HG03175 (cell line): ENCODE results near the gene GLIS1.
"Not testable (repeated sequence)": the region's sequence is repeated elsewhere in the genome, so short reads cannot be mapped to it uniquely, and the experiment has no call there.

Source experiments
- ATAC-seq: cut with Tn5 transposase; IDR thresholded peaks from one replicate; pipeline ENCODE4 v1.9.1; 2021; ENCODE audit warnings: mild to moderate bottlenecking, moderate library complexity; ENCODE audit not compliant: unreplicated experiment

The GLIS1 gene

DNA sequence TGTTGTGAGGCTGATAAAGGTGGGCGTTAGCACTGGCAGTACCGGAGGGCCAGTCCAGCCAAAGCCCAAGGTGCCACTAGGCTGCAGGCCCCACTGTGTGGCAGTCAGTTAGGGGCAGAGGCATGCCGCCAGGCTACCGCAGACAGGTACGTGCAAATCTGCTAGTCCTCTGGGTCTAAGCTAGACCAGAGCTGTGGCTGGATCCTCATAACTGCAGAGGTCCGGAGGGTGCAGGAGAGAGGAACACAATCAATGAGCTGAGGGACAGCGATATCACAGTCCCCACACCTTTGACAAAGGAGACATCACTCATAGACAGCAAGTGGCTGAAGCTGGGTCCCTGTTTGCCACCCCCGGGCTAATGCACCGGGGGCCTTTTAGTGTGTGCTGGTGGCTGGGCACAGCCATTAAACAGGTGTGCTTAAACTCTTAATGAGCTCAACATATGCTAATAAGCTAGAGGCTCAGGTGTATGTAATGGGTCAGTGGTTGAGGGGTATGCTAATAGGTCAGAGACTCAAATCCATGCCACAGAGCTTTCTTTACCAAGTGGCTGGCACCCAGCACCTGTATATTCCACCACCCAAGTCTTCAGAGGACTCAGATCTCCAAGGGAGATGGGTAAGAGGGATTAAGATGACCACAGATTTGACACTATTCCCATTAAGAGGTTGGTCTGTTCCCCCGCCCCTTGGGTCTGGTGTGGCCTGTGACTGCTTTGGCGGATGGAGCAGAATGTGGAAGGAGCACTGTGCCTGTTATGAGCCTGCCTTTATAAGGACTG, 82.0 kb downstream of the GLIS1 start:
- ATAC-seq, result no peak

DNA sequence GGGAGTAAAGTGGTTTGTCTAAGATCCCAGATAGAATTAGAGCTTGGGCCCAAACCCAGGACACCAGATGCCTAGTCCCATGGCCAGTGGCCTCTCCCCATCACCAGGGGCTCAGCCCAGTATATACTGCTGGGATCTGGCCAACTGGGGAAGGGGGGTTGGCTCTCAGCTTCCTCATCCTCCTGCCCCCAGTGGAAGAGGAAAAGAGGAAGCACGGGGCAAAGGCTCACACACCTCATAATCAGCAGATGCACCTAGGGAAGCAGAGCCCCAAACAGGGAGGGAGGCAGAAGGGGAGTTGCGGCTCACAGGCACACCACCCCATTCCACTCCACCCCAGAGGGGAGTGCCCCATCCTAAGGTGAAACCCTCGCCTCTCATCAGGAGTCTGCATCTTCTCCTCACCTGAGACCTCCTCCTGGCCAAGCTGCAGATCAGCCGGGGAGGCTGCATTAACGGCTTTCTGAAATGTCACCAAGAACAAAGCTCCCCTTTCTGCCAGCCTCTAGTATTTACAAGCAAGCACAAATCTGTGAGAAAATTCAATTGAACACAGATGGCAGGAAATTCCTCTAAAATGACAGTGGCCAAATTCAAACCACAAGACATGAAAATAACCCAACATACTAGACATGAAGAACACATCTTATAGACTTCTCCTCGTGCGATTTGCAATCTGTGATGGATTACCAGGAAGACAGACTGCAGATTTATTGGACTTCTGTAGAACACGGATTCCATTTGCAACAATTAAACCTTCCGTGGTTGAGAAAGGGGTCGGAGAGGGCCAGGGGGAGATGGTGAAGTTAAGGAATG, 82.8 kb downstream of the GLIS1 start:
- ATAC-seq, result no peak

DNA sequence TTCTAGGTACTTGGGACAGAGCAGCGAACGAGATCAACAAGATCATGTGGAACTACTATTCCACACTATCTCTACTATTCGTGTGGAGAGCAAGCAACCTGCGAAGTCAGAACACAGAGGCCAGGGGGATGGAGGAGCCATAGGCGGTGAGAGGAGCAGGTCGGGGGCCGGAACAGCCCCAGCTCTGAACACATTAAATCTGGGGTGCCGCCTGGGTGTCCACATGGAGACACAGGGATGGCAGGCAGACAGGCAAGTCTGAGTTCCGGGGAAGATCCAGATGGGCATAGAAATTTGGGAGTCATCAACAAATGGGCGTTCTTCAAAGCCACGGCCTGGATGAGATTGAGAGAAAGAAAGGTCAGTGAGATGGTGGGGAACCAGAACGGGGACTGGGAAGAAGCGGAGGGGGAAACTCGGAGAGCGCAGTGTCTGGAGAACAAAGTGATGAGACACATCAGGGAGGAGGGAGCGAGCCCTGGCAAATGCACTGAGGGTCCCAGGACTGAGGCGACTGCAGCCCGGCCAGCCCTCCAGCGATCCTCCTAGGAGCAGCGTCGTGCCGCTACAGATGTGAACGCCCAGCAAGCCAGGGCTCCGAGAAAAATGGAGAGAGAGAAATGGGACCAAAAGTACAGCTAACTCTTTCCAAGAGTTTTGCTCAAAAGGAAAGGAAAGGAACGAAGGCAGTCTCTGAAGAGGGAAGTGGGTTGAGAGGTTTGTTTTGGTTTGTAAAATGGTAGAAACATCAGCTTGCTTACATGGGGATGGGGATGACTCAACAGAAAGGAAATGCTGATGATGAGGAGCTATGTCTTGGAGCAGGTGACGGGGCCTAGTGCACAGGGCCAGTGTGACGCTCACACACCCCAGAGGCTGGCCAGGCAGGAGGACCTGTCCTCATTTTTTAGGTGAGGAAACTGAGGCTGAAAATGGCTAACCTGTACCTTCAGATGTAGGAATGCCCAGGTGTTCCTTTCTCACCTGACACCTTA, 84.5 kb downstream of the GLIS1 start:
- ATAC-seq, result no peak

DNA sequence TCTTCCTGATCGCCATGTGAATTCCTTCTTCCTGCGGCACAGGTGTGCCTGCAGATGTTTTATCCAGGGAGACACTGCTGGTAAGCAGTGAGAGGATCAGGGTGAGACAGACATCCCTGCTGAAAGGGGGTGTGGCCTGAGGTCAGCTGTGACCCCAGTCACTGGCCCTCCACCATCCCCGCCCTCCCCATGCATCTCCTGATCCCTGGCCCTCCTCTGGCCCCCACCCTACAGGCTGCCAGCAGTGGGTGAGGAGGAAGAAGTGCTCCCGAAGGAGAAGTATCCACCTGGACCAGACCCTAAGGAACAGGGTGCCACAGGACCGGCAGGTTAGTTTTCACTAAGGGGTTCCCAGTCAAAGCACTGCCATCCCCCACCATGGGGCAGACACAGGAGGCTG, 85.3 kb downstream of the GLIS1 start:
- ATAC-seq, result no peak

- ATAC-seq, result no peak
Measured at GRCh38 chr1:53653200-53653575, 85.8 kb downstream of the GLIS1 start.

DNA sequence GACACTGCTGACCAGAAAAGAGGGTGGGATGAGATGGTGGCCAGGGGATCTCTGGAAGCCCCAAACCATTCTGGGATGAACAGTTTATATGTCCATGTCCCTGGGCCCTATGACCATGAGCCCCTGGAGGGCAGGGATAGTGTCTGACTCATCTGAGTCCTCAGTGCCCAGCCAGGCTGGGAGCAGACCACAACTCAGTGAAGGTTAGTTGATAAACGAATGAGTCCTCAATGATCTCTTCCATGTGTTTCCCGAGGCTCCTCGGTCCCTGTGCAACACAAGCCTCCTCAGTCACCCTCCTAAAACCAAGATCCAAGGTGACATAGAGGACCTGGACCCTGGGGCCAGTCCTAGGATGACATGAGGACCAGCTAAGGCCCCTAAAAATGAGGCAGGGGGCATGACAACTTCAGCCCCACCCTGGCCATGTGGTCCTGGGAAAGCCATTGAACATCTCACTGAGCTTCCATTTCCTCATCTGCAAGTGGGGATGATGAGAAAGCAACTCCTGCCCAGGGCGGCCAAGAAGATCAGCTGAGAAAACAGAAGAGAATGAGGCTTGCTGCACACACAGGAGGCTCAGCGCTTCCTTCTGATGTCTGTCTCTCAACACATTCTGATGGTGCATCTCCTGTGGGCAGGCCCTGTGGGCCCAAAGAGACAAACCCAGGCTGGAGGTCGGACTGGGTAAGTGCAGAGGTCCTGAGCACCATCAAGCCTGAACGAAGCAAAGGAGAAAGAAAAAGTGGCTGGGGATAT, 86.3 kb downstream of the GLIS1 start:
- no peak for ATAC-seq

DNA sequence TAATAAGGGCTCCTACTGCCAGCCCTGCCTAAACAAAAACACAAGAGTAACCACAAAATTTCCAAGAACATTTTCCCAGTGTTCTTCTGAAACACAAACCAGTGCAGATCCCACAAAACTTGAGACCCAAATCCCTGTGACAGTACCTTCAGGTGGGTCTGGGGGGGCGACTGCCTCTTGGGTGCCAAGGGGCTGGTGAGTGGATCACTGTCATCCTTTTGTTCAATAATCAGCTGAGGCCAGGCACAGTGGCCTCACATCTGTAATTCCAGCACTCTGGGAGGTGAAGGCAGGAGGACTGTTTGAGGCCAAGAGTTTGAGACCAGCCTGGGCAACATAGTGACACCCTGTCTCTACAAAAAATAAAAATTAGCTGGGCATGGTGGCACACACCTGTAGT, 87.6 kb downstream of the GLIS1 start:
- no peak for ATAC-seq

DNA sequence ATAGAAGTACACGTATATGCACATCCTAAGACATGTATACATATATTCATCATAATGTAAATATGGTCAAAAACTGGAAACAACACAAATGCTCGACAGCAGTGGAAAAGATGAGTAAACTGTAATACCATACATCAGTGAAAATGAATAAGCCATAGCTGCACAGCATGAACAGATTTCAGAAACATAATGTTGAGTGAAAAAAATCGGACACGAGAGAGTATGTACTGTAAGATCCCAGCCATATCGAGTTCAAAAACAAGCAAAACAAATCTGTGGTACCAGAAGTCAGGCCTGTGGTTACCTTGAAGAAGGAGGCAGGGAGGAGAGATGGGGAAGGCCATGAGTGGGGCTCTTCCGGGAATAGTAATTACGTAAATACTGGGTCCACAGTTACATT, 90.4 kb downstream of the GLIS1 start:
- ATAC-seq, result no peak

- ATAC-seq, result not testable (repeated sequence)
Measured at GRCh38 chr1:53647915-53648314, 91.0 kb downstream of the GLIS1 start.

GRCh38 chr1:53646732-53647131, 92.2 kb downstream of the GLIS1 start:
- no peak for ATAC-seq

GRCh38 chr1:53645690-53646078, 93.3 kb downstream of the GLIS1 start:
- ATAC-seq, result no peak

DNA sequence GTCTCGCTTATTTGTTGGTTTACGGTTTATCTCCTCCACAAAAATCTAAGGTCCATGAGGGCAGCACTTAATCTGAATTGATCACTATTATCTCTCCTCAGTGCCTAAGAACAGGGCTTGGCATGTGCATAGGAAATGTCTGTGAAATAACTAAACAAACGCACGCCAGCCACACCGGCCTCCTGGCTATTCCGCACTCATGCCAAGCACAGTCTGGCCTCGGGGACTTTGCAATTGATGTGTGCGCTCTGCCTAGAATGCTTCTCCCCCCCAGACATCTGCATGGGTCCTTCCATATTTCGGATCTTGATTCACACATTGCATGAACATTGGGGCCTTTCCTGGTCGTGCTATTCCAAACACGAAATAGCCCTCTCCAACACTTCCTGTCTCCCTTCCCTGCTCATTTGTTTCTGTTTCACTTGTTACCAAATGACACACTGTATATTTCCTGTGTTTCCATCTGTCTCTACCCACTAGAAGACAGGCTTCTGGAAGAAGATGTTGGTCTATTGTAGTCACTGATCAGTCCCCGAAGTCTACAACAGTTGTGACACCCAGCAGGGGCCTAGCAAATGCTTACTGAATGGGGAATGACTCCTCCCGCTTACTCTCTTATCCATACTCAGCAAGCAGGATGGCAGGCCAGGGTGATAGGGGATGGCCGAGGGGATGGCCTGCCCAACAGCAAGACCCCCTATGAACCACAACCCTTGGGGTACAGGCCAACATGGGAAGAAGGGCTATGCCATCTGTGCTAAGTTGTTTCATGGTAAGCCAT, 93.9 kb downstream of the GLIS1 start:
- ATAC-seq, result no peak

DNA sequence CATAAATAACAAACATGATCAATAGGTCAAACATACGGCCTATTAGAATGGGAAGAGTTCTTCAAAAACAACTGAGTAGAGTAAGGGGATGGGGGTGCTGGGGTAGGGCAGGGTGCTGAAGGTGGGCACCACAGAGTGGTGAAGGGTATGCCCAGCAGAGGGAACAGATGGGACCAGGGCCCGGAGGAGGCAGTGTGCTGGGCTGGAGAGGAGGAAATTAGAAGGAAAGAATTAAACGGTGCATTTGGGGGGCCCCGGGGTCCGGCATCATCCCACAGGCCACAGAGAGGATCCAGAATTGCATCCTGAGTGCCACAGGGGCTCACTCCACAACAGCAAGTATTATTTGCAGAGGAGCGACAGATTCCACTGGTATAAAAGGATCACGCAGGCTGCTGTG, 94.5 kb downstream of the GLIS1 start:
- ATAC-seq, result no peak

- ATAC-seq, result no peak
Measured at GRCh38 chr1:53643881-53644390, 95.0 kb downstream of the GLIS1 start.

GRCh38 chr1:53643041-53643880, 95.7 kb downstream of the GLIS1 start:
- ATAC-seq, result no peak

- no peak for ATAC-seq
Measured at GRCh38 chr1:53642607-53643006, 96.4 kb downstream of the GLIS1 start.

DNA sequence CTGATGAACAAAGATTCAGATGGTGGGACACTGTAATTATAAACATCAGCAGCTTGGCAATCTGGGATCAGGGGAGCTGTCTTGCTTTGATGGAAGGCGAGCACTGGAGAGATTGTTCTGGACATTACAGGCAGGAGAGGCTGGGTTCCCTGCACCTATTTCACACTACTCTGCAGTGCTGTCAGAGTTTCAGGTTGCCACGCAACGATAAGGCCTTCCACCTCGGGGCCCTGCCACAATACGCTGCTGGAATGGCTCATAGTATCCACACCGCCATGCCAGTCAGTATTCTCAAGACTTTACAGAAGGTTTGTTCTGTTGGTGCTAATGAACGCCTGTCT, 96.8 kb downstream of the GLIS1 start:
- no peak for ATAC-seq

- ATAC-seq, result no peak
Measured at GRCh38 chr1:53641481-53642214, 97.3 kb downstream of the GLIS1 start.
